Activated CD4-positive, alpha-beta memory T cell treated with anti-CD3 and anti-CD28 coated beads for 36 hours (primary cell): ENCODE measurements around the gene TMEM161B. TPM values are rescaled to one million over a fixed set of nuclear protein-coding genes. Genes with fewer than 3 reads are reported as not detected.

Source experiments
- CTCF ChIA-PET: fragments of 350-600 bp; sonication (Branson Sonifier 250); formaldehyde crosslinking; loops from one replicate; lab custom pipeline; 2021; ENCODE audit warnings: antibody characterized with exemption, inconsistent platforms; lab: Charles Lee
- POLR2A ChIA-PET: fragments of 350-600 bp; sonication (Branson Sonifier 250); formaldehyde crosslinking; loops from one replicate; lab custom pipeline; 2021; ENCODE audit warnings: antibody characterized with exemption; lab: Charles Lee
- DNase-seq: peaks from one replicate; pipeline ENCODE4 v3.0.0-alpha.2; 2020
- H3K27ac Mint-ChIP-seq: one replicate; pipeline ENCODE4 v1.8.0; 2021; ENCODE audit warnings: mixed read lengths
- H3K27me3 Mint-ChIP-seq: one replicate; pipeline ENCODE4 v1.8.0; 2021; ENCODE audit warnings: mixed read lengths
- H3K36me3 Mint-ChIP-seq: one replicate; pipeline ENCODE4 v1.8.0; 2021; ENCODE audit warnings: mixed read lengths
- H3K4me1 Mint-ChIP-seq: one replicate; pipeline ENCODE4 v1.8.0; 2021; ENCODE audit warnings: low read depth, mixed read lengths
- H3K4me3 Mint-ChIP-seq: one replicate; pipeline ENCODE4 v1.8.0; 2021; ENCODE audit warnings: mild to moderate bottlenecking, mixed read lengths
- H3K9me3 Mint-ChIP-seq: one replicate; pipeline ENCODE4 v1.8.0; 2021; ENCODE audit warnings: mixed read lengths
- intact Hi-C: fragments of 100-400 bp; cut with micrococcal nuclease; formaldehyde crosslinking; loops from one replicate; pipeline ENCODE4 v1.15.1; 2023
- total RNA-seq, 2 experiments: library from RNA; stranded (reverse); gene quantifications; one replicate each; pipeline ENCODE4 v1.2.3, GENCODE V29; 2021

The TMEM161B gene
- total RNA-seq, 2 experiments from 2014 or later = 21.2 to 22.9 TPM

- ChIA-PET CTCF (interaction anchor here (0.6 kb wide), 1 partner anchor 250 kb away, joined by 3 read pairs; no protein-coding TSS in a partner anchor), POLR2A (no interaction called here)
- peaks cover 24% of the 10 kb centered on the region for H3K27me3 Mint-ChIP-seq
Measured at GRCh38 chr5:88154891-88155290, 113.8 kb downstream of the TMEM161B start.

GRCh38 chr5:88150747-88151146, 117.9 kb downstream of the TMEM161B start:
- POLR2A ChIA-PET = no interaction called here
- Mint-ChIP-seq H3K27me3 (peaks cover 33% of the 10 kb centered on the region), H3K36me3 (no peaks in the 10 kb centered on the region), H3K27ac (no peak overlapping the region), H3K9me3 (peaks cover 9% of the 10 kb centered on the region), H3K4me1 (peaks cover 1% of the 10 kb centered on the region), H3K4me3 (no peak overlapping the region)
- CTCF ChIA-PET = no interaction called here
- DNase-seq = no peak
- intact Hi-C loops = no loop called here

More at GRCh38 chr5:88154891-88155290, 113.8 kb downstream of the TMEM161B start:
- Mint-ChIP-seq H3K4me3 (no peak overlapping the region), H3K9me3 (peaks cover 8% of the 10 kb centered on the region), H3K4me1 (no peaks in the 10 kb centered on the region), H3K36me3 (no peaks in the 10 kb centered on the region), H3K27ac (no peak overlapping the region)
- DNase-seq = no peak
- intact Hi-C loops = no loop called here

- ChIA-PET CTCF (interaction anchor here (0.8 to 1.4 kb wide), 2 partner anchors 534 to 536 kb away, joined by 3 read pairs; no protein-coding TSS in a partner anchor), POLR2A (no interaction called here)
Measured at GRCh38 chr5:88145611-88146467, 122.8 kb downstream of the TMEM161B start.

GRCh38 chr5:88145221-88145610, 123.4 kb downstream of the TMEM161B start:
- Mint-ChIP-seq H3K4me1 (peaks cover 17% of the 10 kb centered on the region), H3K9me3 (peaks cover 2% of the 10 kb centered on the region), H3K4me3 (peak overlapping the region; percentile 49), H3K36me3 (peaks cover 2% of the 10 kb centered on the region), H3K27me3 (peaks cover 36% of the 10 kb centered on the region), H3K27ac (no peak overlapping the region)
- ChIA-PET CTCF (interaction anchor here (0.8 kb wide), 1 partner anchor 537 kb away, joined by 3 read pairs; no protein-coding TSS in a partner anchor), POLR2A (no interaction called here)
- intact Hi-C loops = no loop called here
- DNase-seq = no peak

More at GRCh38 chr5:88145611-88146467, 122.8 kb downstream of the TMEM161B start:
- peaks cover 2% of the 10 kb centered on the region for H3K36me3 Mint-ChIP-seq
- DNase-seq = peak; percentile 19
- H3K27me3 Mint-ChIP-seq = peaks cover 36% of the 10 kb centered on the region
- peaks cover 17% of the 10 kb centered on the region for H3K4me1 Mint-ChIP-seq
- intact Hi-C loops = no loop called here
- peaks cover 2% of the 10 kb centered on the region for H3K9me3 Mint-ChIP-seq
- no peak overlapping the region for H3K27ac Mint-ChIP-seq
- peak overlapping the region; percentile 49 for H3K4me3 Mint-ChIP-seq
